BLaER1 (cell line): ENCODE measurements around the gene FGGY.

Experiments
- H3K27ac ChIP-seq: shearing (Covaris generic); formaldehyde crosslinking; 2 replicates; pipeline ENCODE4 v1.8.1; 2022
- H3K27me3 ChIP-seq: shearing (Covaris generic); formaldehyde crosslinking; 2 replicates; pipeline ENCODE4 v1.8.1; 2022
- H3K36me3 ChIP-seq: shearing (Covaris generic); formaldehyde crosslinking; 2 replicates; pipeline ENCODE4 v1.8.1; 2022
- H3K4me1 ChIP-seq: shearing (Covaris generic); formaldehyde crosslinking; 2 replicates; pipeline ENCODE4 v1.8.1; 2022
- H3K4me2 ChIP-seq: shearing (Covaris generic); formaldehyde crosslinking; 2 replicates; pipeline ENCODE4 v1.8.1; 2022
- H3K4me3 ChIP-seq: shearing (Covaris generic); formaldehyde crosslinking; 2 replicates; pipeline ENCODE4 v1.8.1; 2022
- H3K9ac ChIP-seq: shearing (Covaris generic); formaldehyde crosslinking; 2 replicates; pipeline ENCODE4 v1.8.1; 2022
- H3K9me3 ChIP-seq: shearing (Covaris generic); formaldehyde crosslinking; 2 replicates; pipeline ENCODE4 v1.8.1; 2022
- H4K20me1 ChIP-seq: shearing (Covaris generic); formaldehyde crosslinking; 2 replicates; pipeline ENCODE4 v1.8.1; 2022
- Cebpa-rat ChIP-seq: shearing (Covaris generic); IDR thresholded peaks from 2 replicates; pipeline ENCODE4 v1.8.1; 2022

The FGGY gene

GRCh38 chr1:59805554-59805953 lies 508.7 kb downstream of the FGGY start:
- Histone ChIP-seq H3K9me3 (no peaks in the 10 kb centered on the region), H3K36me3 (no peaks in the 10 kb centered on the region), H3K4me1 (no peaks in the 10 kb centered on the region), H3K4me3 (no peak overlapping the region), H3K9ac (no peak overlapping the region), H4K20me1 (no peaks in the 10 kb centered on the region), H3K27me3 (no peaks in the 10 kb centered on the region), H3K4me2 (no peak overlapping the region), H3K27ac (no peak overlapping the region)
- no peak for TF ChIP-seq Cebpa-rat
